ENCODE measurements around the gene RRM1.
"Not testable (repeated sequence)": the region's sequence is repeated elsewhere in the genome, so short reads cannot be mapped to it uniquely, and the experiment has no call there.

Gene RRM1

DNA sequence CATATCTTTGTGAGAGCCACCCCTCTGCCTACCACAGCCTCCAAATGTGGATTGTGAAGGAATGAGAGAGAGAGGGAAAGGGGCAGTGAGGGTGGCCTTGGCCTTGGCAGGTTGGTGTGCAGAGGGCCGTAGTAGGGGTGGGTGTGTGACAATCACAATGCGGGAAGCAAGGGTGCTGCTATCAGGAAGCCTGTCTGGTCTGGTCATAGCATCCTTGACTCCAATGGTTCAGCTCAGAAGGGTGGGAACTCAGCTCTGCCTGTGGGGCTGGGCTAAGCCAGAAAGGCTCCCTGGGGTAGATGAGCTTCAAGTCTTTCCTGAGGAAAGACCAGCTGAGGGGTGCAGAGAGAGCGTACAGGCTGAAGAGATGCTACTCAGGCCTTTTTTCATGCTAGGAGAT is 72.7 kb downstream of the RRM1 start:
- H4K20me1 ChIP-seq (ENCODE audit: insufficient read depth, low read length): no peaks in the 10 kb centered on the region
- H3K9ac ChIP-seq (ENCODE audit: low read length): no peak overlapping the region
- no peak overlapping the region for H3K4me3 ChIP-seq (ENCODE audit: low read depth, low read length, poor library complexity, severe bottlenecking)
- H3K9me2 ChIP-seq (ENCODE audit: low read depth, low read length): no peaks in the 10 kb centered on the region
- no peaks in the 10 kb centered on the region for H3K4me1 ChIP-seq (ENCODE audit: insufficient read depth, low read length, severe bottlenecking)
- H3K4me2 ChIP-seq (ENCODE audit: low read length): no peak overlapping the region
- no peak overlapping the region for H3K27ac ChIP-seq (ENCODE audit: low read depth, low read length, poor library complexity, severe bottlenecking)
- no peaks in the 10 kb centered on the region for H3F3A ChIP-seq (ENCODE audit: insufficient read depth, low read length)
- no peak for TF ChIP-seq EZH2 (IDR thresholded peaks at IDR 0.05; ENCODE audit: borderline replicate concordance, low read length)
- TF ChIP-seq, protein P1, sequence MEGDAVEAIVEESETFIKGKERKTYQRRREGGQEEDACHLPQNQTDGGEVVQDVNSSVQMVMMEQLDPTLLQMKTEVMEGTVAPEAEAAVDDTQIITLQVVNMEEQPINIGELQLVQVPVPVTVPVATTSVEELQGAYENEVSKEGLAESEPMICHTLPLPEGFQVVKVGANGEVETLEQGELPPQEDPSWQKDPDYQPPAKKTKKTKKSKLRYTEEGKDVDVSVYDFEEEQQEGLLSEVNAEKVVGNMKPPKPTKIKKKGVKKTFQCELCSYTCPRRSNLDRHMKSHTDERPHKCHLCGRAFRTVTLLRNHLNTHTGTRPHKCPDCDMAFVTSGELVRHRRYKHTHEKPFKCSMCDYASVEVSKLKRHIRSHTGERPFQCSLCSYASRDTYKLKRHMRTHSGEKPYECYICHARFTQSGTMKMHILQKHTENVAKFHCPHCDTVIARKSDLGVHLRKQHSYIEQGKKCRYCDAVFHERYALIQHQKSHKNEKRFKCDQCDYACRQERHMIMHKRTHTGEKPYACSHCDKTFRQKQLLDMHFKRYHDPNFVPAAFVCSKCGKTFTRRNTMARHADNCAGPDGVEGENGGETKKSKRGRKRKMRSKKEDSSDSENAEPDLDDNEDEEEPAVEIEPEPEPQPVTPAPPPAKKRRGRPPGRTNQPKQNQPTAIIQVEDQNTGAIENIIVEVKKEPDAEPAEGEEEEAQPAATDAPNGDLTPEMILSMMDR (IDR thresholded peaks at IDR 0.05; ENCODE audit: low read length): no peak
- no peaks in the 10 kb centered on the region for H3K27me3 ChIP-seq (ENCODE audit: insufficient read depth, low read length)
- no peak overlapping the region for H2AFZ ChIP-seq (ENCODE audit: low read length)
- H3K36me3 ChIP-seq (ENCODE audit: insufficient read depth, low read length): no peaks in the 10 kb centered on the region
- no peaks in the 10 kb centered on the region for H3K9me3 ChIP-seq (ENCODE audit: low read length)
- no peaks in the 10 kb centered on the region for H3K79me2 ChIP-seq (ENCODE audit: insufficient read depth, low read length)

DNA sequence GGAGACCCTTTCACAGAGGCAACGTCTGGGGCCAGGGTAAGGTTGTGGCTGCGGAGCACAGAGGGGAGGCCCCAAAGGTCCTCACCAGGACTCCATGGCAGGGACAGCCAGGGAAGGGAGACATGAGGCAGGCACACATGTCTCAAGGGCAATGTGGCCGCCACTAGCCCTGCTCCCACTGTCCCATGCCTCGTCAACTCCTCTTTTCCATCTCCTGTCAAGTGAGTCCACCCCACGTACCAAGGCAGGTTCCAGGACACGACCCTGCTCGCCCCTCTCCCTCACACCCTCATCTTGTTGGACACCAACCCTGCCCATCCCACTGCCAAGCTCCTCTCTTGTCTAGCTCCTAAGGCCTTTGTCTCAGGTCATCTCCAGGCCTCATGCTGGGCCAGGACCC is 73.2 kb downstream of the RRM1 start:
- no peaks in the 10 kb centered on the region for H3F3A ChIP-seq (ENCODE audit: insufficient read depth, low read length)

DNA sequence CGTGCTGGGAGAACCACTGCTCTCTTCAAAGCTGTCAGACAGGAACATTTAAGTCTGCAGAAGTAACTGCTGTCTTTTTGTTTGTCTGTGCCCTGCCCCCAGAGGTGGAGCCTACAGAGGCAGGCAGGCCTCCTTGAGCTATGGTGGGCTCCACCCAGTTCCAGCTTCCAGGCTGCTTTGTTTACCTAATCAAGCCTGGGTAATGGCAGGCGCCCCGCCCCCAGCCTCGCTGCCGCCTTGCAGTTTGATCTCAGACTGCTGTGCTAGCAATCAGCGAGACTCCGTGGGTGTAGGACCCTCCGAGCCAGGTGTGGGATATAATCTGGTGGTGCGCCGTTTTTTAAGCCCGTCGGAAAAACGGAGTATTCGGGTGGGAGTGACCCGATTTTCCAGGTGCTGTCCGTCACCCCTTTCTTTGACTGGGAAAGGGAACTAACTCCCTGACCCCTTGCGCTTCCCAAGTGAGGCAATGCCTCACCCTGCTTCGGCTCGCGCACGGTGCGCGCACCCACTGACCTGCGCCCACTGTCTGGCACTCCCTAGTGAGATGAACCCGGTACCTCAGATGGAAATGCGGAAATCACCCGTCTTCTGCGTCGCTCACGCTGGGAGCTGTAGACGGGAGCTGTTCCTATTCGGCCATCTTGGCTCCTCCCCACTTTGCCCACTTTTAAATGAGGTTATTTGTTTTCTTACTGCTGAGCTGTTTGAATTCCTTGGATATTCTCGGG is 81.2 kb downstream of the RRM1 start:
- H3K9me2 ChIP-seq (ENCODE audit: low read depth, low read length); H3K4me3 ChIP-seq (ENCODE audit: low read depth, low read length, poor library complexity, severe bottlenecking); H3K27ac ChIP-seq (ENCODE audit: low read depth, low read length, poor library complexity, severe bottlenecking); H3K9ac ChIP-seq (ENCODE audit: low read length); H3K4me1 ChIP-seq (ENCODE audit: insufficient read depth, low read length, severe bottlenecking); H3K36me3 ChIP-seq (ENCODE audit: insufficient read depth, low read length); H3K79me2 ChIP-seq (ENCODE audit: insufficient read depth, low read length); H3K27me3 ChIP-seq (ENCODE audit: insufficient read depth, low read length); H2AFZ ChIP-seq (ENCODE audit: low read length); H3K4me2 ChIP-seq (ENCODE audit: low read length); H4K20me1 ChIP-seq (ENCODE audit: insufficient read depth, low read length); H3K9me3 ChIP-seq (ENCODE audit: low read length); H3F3A ChIP-seq (ENCODE audit: insufficient read depth, low read length): not testable (repeated sequence)

More for the DNA sequence above, 73.2 kb downstream of the RRM1 start:
- Histone ChIP-seq H3K79me2 (ENCODE audit: insufficient read depth, low read length) (no peaks in the 10 kb centered on the region), H3K4me2 (ENCODE audit: low read length) (no peak overlapping the region), H3K9me2 (ENCODE audit: low read depth, low read length) (no peaks in the 10 kb centered on the region), H4K20me1 (ENCODE audit: insufficient read depth, low read length) (no peaks in the 10 kb centered on the region), H3K27ac (ENCODE audit: low read depth, low read length, poor library complexity, severe bottlenecking) (no peak overlapping the region), H3K4me1 (ENCODE audit: insufficient read depth, low read length, severe bottlenecking) (no peaks in the 10 kb centered on the region), H2AFZ (ENCODE audit: low read length) (no peak overlapping the region), H3K9me3 (ENCODE audit: low read length) (no peaks in the 10 kb centered on the region), H3K27me3 (ENCODE audit: insufficient read depth, low read length) (no peaks in the 10 kb centered on the region), H3K4me3 (ENCODE audit: low read depth, low read length, poor library complexity, severe bottlenecking) (no peak overlapping the region), H3K9ac (ENCODE audit: low read length) (no peak overlapping the region), H3K36me3 (ENCODE audit: insufficient read depth, low read length) (no peaks in the 10 kb centered on the region)
- TF ChIP-seq EZH2 (IDR thresholded peaks at IDR 0.05; ENCODE audit: borderline replicate concordance, low read length): no peak
- TF ChIP-seq, protein P1 (IDR thresholded peaks at IDR 0.05; ENCODE audit: low read length): no peak
